Inferior parietal cortex (tissue), 1 donor: ENCODE results near the gene PFN1.

Experiments
- DNase-seq: peaks from one replicate; pipeline ENCODE4 v3.0.0-alpha.2; 2016; ENCODE audit errors: extremely low spot score

The PFN1 gene

GRCh38 chr17:4967539-4968485 lies 19.5 kb upstream of the PFN1 start, which contains the start of gene SPAG7:
Gene SPAG7, minus strand, starts transcription at chr17:4967817. Its CDS starts 13 bp downstream, at chr17:4967804.
- peak; percentile 97 for DNase-seq

GRCh38 chr17:4966844-4967538 lies 18.7 kb upstream of the PFN1 start:
- peak; percentile 98 for DNase-seq

GRCh38 chr17:4965311-4965986 lies 17.1 kb upstream of the PFN1 start:
- no peak for DNase-seq

GRCh38 chr17:4960279-4960922 lies 12.1 kb upstream of the PFN1 start:
- no peak for DNase-seq

GRCh38 chr17:4959261-4959965 lies 11.1 kb upstream of the PFN1 start:
- no peak for DNase-seq

- no peak for DNase-seq
Measured at GRCh38 chr17:4958102-4958501, 9.8 kb upstream of the PFN1 start.

- DNase-seq: no peak
Measured at GRCh38 chr17:4956493-4957061, 8.2 kb upstream of the PFN1 start.

- DNase-seq: no peak
Measured at GRCh38 chr17:4955091-4955490, 6.8 kb upstream of the PFN1 start.

- no peak for DNase-seq
Measured at GRCh38 chr17:4953451-4953961, 5.2 kb upstream of the PFN1 start.

GRCh38 chr17:4951486-4951885 lies 3.2 kb upstream of the PFN1 start:
- DNase-seq: no peak

- no peak for DNase-seq
Measured at GRCh38 chr17:4950746-4951204, 2.4 kb upstream of the PFN1 start, which contains the start of gene ENO3. Gene ENO3, plus strand, starts transcription at chr17:4951119. Its CDS starts 711 bp downstream, at chr17:4951830.

- no peak for DNase-seq
Measured at GRCh38 chr17:4950075-4950745, 1.9 kb upstream of the PFN1 start.

- DNase-seq: peak; percentile 39
Measured at GRCh38 chr17:4949321-4950074, 1.2 kb upstream of the PFN1 start.

GRCh38 chr17:4948931-4949320 lies 596 bp upstream of the PFN1 start:
- no peak for DNase-seq

- DNase-seq: no peak
Measured at GRCh38 chr17:4947411-4948165, 742 bp downstream of the PFN1 start.

- no peak for DNase-seq
Measured at GRCh38 chr17:4947010-4947410, 1.3 kb downstream of the PFN1 start.

GRCh38 chr17:4946312-4946976 lies 1.9 kb downstream of the PFN1 start:
- DNase-seq: no peak

- no peak for DNase-seq
Measured at GRCh38 chr17:4945944-4946280, 2.4 kb downstream of the PFN1 start.
